HepG2 (cell line): Measurements from ENCODE around the gene ADM. TPM values are rescaled to one million over a fixed set of nuclear protein-coding genes. Genes with fewer than 3 reads are reported as not detected.
A peak's percentile ranks its signal among the peaks of the same experiment; 100 is the strongest.

Experiments used
- AGO2 ChIP-seq: fragments of 200-400 bp; formaldehyde crosslinking; optimal IDR thresholded peaks from 2 replicates; pipeline ENCODE3; 2017; ENCODE audit warnings: mild to moderate bottlenecking, low read depth, low read length, moderate library complexity
- CBFB ChIP-seq: sonication (generic); formaldehyde crosslinking; IDR thresholded peaks from 2 replicates; pipeline ENCODE4 v1.4.0; 2020; ENCODE audit warnings: missing genetic modification reagents
- CTCF ChIP-seq: sonication (generic); formaldehyde crosslinking; IDR thresholded peaks from 2 replicates; pipeline ENCODE4 v1.5.0; 2020; ENCODE audit warnings: mild to moderate bottlenecking, missing genetic modification reagents, moderate library complexity
- EEA1 ChIP-seq: sonication (generic); formaldehyde crosslinking; IDR thresholded peaks from 2 replicates; pipeline ENCODE4 v1.5.1; 2020; ENCODE audit warnings: mild to moderate bottlenecking, missing genetic modification reagents, borderline replicate concordance
- FOXK2 ChIP-seq: fragments of 450-650 bp; IDR thresholded peaks from 2 replicates; pipeline ENCODE4 v1.6.1; 2016
- KDM4B ChIP-seq: sonication (generic); formaldehyde crosslinking; IDR thresholded peaks from 2 replicates; pipeline ENCODE4 v1.4.0; 2020; ENCODE audit warnings: missing genetic modification reagents
- MED8 ChIP-seq: sonication (generic); formaldehyde crosslinking; IDR thresholded peaks from 2 replicates; pipeline ENCODE4 v1.8.1; 2023; ENCODE audit warnings: mild to moderate bottlenecking, missing genetic modification reagents; ENCODE audit not compliant: insufficient replicate concordance
- NCOR1 ChIP-seq: fragments of 200-600 bp; sonication (generic); IDR thresholded peaks from 2 replicates; pipeline ENCODE4 v1.7.0; 2017; ENCODE audit warnings: antibody characterized with exemption, low read length, borderline replicate concordance
- NR0B2 ChIP-seq: sonication (generic); formaldehyde crosslinking; IDR thresholded peaks from 2 replicates; pipeline ENCODE4 v1.4.0; 2020; ENCODE audit warnings: mild to moderate bottlenecking, missing genetic modification reagents
- TCF12 ChIP-seq, 2 experiments: fragments of 450-650 bp in 1 of 2; sonication (generic) in 1 of 2; formaldehyde crosslinking in 1 of 2; IDR thresholded peaks; 2 replicates each; pipeline versions ENCODE4 v1.6.1 to v1.8.0; 2017 to 2022; ENCODE audit warnings: antibody characterized with exemption in 1 of 2, mild to moderate bottlenecking in 1 of 2, missing genetic modification reagents in 1 of 2, moderate library complexity in 1 of 2
- TOPORS ChIP-seq: sonication (generic); formaldehyde crosslinking; IDR thresholded peaks from 2 replicates; pipeline ENCODE4 v1.8.0; 2023; ENCODE audit warnings: mild to moderate bottlenecking, missing genetic modification reagents
- ZMYM2 ChIP-seq: sonication (generic); formaldehyde crosslinking; IDR thresholded peaks from 2 replicates; pipeline ENCODE4 v1.8.0; 2022; ENCODE audit warnings: mild to moderate bottlenecking, missing genetic modification reagents
- ZMYM3 ChIP-seq: sonication (generic); formaldehyde crosslinking; IDR thresholded peaks from 2 replicates; pipeline ENCODE4 v1.5.1; 2020; ENCODE audit warnings: mild to moderate bottlenecking, missing genetic modification reagents
- ZNF180 ChIP-seq: sonication (generic); formaldehyde crosslinking; IDR thresholded peaks from 2 replicates; pipeline ENCODE4 v1.4.0; 2020; ENCODE audit warnings: low read depth, missing genetic modification reagents, borderline replicate concordance
- ZNF3 ChIP-seq: IDR thresholded peaks from 2 replicates; pipeline ENCODE4 v1.7.0; 2017; ENCODE audit warnings: inconsistent platforms
- ZNF543 ChIP-seq: sonication (generic); formaldehyde crosslinking; IDR thresholded peaks from 2 replicates; pipeline ENCODE4 v1.4.0; 2020; ENCODE audit warnings: mild to moderate bottlenecking, missing genetic modification reagents
- ZXDC ChIP-seq: sonication (generic); formaldehyde crosslinking; IDR thresholded peaks from 2 replicates; pipeline ENCODE4 v1.5.0; 2020; ENCODE audit warnings: mild to moderate bottlenecking, missing genetic modification reagents
- polyA plus RNA-seq, 8 experiments: library from polyadenylated mRNA; depleted of rRNA in 3 of 8; stranded (reverse) in 7 of 8; unstranded in 1 of 8; fragments of >200 nt; fragmentation: Illumina TruSeq in 4 of 8; extraction: Trizol in 4 of 8; gene quantifications; 2 replicates each; pipeline versions ENCODE4 v1.2.1 to v1.2.3, GENCODE V29; 2011 to 2016; ENCODE audit warnings: low read depth in 4 of 8, missing spikeins in 1 of 8, mixed read lengths in 1 of 8; ENCODE audit not compliant: insufficient read depth in 1 of 8
- total RNA-seq, 5 experiments: library from RNA; depleted of rRNA; stranded (reverse); fragments of >200 nt; fragmentation: Illumina TruSeq; extraction: Trizol; gene quantifications; 2 replicates each; pipeline ENCODE4 v1.2.3, GENCODE V29; 2016; ENCODE audit warnings: low read depth in 1 of 5
- TF ChIP-seq, protein P1 (sequence below): sonication (generic); formaldehyde crosslinking; IDR thresholded peaks from 2 replicates; pipeline ENCODE4 v1.8.0; 2022; ENCODE audit warnings: mild to moderate bottlenecking, missing genetic modification reagents; ENCODE audit not compliant: insufficient replicate concordance
- TF ChIP-seq, protein P2 (sequence below): IDR thresholded peaks from 2 replicates; pipeline ENCODE4 v1.6.1; 2012; ENCODE audit warnings: low read length, improper control_type of control experiment

Gene ADM
- total and polyA plus RNA-seq, 2 of the 13 experiments (the other 11 are each of a cell fraction or from before 2014, with no cell fraction given): 10.7 to 26.1 TPM

- TF ChIP-seq, protein P1, sequence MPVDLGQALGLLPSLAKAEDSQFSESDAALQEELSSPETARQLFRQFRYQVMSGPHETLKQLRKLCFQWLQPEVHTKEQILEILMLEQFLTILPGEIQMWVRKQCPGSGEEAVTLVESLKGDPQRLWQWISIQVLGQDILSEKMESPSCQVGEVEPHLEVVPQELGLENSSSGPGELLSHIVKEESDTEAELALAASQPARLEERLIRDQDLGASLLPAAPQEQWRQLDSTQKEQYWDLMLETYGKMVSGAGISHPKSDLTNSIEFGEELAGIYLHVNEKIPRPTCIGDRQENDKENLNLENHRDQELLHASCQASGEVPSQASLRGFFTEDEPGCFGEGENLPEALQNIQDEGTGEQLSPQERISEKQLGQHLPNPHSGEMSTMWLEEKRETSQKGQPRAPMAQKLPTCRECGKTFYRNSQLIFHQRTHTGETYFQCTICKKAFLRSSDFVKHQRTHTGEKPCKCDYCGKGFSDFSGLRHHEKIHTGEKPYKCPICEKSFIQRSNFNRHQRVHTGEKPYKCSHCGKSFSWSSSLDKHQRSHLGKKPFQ (CRISPR knock-in tag): no peak
- TF ChIP-seq EEA1: no peak
- no peak for TF ChIP-seq ZXDC
- TF ChIP-seq CBFB: no peak; the same call in 1 of the 2 replicates
- TF ChIP-seq NR0B2 (CRISPR knock-in tag): no peak
- TF ChIP-seq FOXK2: no peak
- peak; percentile 92 for TF ChIP-seq CTCF (CRISPR knock-in tag)
- no peak for TF ChIP-seq ZNF3 (CRISPR knock-in tag)
- no peak for TF ChIP-seq ZNF543 (CRISPR knock-in tag)
- TF ChIP-seq NCOR1: peak; percentile 13; the same call in 1 of the 2 replicates
- peak; percentile 85 for TF ChIP-seq AGO2
- no peak; the same call in 1 of the 2 replicates for TF ChIP-seq KDM4B (CRISPR knock-in tag)
- TF ChIP-seq ZNF180 (CRISPR knock-in tag): no peak
- TF ChIP-seq ZMYM2 (CRISPR knock-in tag): 0 out of 2 replicates have a peak, but pooled peaks have one; percentile 29
- TF ChIP-seq, protein P2, sequence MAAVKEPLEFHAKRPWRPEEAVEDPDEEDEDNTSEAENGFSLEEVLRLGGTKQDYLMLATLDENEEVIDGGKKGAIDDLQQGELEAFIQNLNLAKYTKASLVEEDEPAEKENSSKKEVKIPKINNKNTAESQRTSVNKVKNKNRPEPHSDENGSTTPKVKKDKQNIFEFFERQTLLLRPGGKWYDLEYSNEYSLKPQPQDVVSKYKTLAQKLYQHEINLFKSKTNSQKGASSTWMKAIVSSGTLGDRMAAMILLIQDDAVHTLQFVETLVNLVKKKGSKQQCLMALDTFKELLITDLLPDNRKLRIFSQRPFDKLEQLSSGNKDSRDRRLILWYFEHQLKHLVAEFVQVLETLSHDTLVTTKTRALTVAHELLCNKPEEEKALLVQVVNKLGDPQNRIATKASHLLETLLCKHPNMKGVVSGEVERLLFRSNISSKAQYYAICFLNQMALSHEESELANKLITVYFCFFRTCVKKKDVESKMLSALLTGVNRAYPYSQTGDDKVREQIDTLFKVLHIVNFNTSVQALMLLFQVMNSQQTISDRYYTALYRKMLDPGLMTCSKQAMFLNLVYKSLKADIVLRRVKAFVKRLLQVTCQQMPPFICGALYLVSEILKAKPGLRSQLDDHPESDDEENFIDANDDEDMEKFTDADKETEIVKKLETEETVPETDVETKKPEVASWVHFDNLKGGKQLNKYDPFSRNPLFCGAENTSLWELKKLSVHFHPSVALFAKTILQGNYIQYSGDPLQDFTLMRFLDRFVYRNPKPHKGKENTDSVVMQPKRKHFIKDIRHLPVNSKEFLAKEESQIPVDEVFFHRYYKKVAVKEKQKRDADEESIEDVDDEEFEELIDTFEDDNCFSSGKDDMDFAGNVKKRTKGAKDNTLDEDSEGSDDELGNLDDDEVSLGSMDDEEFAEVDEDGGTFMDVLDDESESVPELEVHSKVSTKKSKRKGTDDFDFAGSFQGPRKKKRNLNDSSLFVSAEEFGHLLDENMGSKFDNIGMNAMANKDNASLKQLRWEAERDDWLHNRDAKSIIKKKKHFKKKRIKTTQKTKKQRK: no peak
- TF ChIP-seq ZMYM3 (CRISPR knock-in tag): peak; percentile 33; the same call in 1 of the 2 replicates
- TF ChIP-seq MED8: no peak
- TF ChIP-seq TOPORS (CRISPR knock-in tag): no peak
- no peak for TF ChIP-seq TCF12 (IDR thresholded peaks at IDR 0.05)
- 0 out of 2 replicates have a peak, but pooled peaks have one; percentile 18 for TF ChIP-seq TCF12 (CRISPR knock-in tag; IDR thresholded peaks at IDR 0.05)
Observed at GRCh38 chr11:10307400-10308200, 2.7 kb downstream of the ADM start (continued).
